GM12874 (cell line): ENCODE measurements around the gene SLC41A1.

ENCODE experiments used
- CTCF ChIP-seq: IDR thresholded peaks from 2 replicates; pipeline ENCODE4 v1.5.1; 2011; ENCODE audit warnings: low read depth, mild to moderate bottlenecking, control low read depth, low read length, moderate library complexity; ENCODE audit not compliant: insufficient read depth

Gene SLC41A1

GRCh38 chr1:205812878-205813754, at the start of gene SLC41A1:
Gene SLC41A1 (minus strand): TSS chr1:205813198. CDS start chr1:205810441, 2,757 bp downstream.
- no peak for TF ChIP-seq CTCF

GRCh38 chr1:205861540-205861939, 48.5 kb upstream of the SLC41A1 start:
- TF ChIP-seq CTCF = no peak

DNA sequence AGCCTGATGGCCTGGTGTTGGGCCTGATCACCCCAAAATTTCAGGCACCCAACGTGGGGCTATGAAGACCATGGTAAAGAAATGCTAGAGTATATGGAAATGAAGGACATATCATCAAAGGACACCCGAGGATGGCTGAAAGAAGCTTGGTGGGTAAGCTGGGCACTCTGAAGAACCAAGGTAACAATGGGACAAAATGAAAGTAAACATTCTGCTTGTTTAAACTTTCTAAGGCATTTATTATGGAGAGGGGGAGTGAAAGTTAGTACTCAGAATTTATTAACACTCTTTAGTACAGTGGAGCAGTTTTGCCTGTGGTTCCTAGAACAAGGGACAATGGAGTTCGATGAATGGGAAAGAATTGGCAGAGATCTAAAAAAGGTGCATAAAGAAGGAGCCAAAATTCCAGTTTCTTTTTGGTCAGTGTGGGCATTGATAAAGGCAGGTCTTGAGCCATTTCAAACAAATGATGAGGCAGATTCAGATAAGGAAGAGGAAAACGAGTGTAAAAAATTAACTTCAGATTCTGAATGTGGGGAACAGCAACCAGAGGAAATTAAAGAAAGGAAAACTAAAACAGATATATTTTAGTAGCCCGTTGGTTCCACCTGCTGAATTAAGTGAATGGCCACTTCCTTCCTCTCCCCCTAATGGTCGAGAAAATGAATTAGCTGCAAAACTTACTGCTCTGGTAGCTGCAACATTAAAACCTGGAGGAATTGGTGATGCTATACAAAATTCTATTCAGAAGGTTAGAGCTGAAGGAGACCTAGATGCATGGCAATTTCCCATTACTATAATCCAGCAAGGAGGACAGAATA, 45.4 kb upstream of the SLC41A1 start:
- no peak for TF ChIP-seq CTCF

GRCh38 chr1:205856433-205856832, 43.4 kb upstream of the SLC41A1 start:
- no peak for TF ChIP-seq CTCF

- TF ChIP-seq CTCF = no peak
Measured at GRCh38 chr1:205852969-205853368, 40.0 kb upstream of the SLC41A1 start.

DNA sequence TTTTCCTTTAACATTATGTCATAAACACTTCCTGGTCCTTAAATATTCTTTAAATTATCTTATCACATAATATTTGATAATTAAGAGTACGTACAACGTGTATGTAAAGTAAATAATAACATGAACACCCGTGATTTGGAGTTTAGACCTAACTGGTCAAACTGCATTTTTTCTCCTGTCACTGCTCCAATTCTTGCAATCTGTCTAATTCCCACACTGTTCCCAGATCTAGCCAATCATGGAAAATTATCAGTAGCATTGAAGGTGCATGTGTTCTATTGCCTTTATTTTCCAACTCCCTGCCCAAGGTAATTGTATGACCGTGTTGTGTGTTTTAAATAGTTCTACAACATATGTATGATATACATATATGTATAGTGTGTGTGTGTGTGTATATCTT, 39.0 kb upstream of the SLC41A1 start:
- TF ChIP-seq CTCF = no peak

DNA sequence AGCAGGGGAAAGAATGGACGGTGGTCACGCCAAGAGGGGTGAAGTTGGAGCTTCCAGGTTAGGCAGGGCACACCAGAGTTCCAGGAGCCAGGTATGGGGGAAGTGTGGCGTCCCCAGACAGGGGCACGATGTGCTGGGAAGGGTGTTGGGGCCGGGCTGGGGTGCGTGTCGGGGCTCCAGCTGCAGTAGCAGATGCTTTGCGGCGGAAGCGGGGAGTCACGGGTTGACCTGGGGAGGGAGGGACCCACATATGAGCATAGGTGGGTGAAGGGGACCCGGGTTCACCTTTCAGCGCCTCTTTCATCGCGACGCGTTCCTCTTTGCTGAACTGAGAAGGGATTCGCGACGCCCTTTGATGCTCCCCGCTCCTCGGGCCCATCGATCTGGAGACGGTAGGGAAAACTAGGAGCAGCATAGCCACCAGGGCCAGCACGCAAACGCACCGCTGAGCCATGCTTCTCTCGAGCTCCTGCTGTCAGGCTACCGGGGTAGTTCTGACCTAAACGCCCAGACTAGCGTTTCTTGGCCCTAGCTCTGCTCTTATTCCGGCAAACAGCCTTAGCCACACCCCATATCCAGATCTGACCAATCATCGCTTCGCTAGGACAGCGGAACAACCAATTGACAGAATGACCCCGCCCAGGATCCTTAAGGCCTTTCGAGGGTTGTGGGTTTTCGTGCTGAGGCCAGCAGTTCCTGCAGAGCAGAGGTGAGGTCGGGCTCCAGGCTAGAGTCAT, 36.8 kb upstream of the SLC41A1 start, which contains the start of gene PM20D1:
Gene PM20D1 (minus strand): TSS at position 514 of the 737 bp plus-strand sequence. CDS start 60 bp downstream, at position 454.
- TF ChIP-seq CTCF = no peak
